Mucosa of descending colon (tissue), 3 donors: Measurements from ENCODE around the gene BTBD16. TPM values are rescaled to one million over a fixed set of nuclear protein-coding genes. Genes with fewer than 3 reads are reported as not detected.

Source experiments
- ATAC-seq: fragments of 200-7000 bp; cut with Tn5 transposase; one replicate; pipeline ENCODE4 v1.9.1; 2020; ENCODE audit warnings: mild to moderate bottlenecking, moderate library complexity
- DNase-seq, 3 donors: peaks; one replicate each; pipeline ENCODE4 v3.0.0-alpha.2; 2020
- H3K36me3 ChIP-seq: fragments of 200-600 bp; one replicate; pipeline ENCODE4 v1.8.0; 2021; ENCODE audit warnings: low read depth, mild to moderate bottlenecking
- H3K4me1 ChIP-seq: fragments of 200-600 bp; one replicate; pipeline ENCODE4 v1.8.0; 2021; ENCODE audit warnings: low read depth, mild to moderate bottlenecking
- H3K4me3 ChIP-seq: fragments of 200-600 bp; one replicate; pipeline ENCODE4 v1.8.0; 2021; ENCODE audit warnings: mild to moderate bottlenecking
- H3K9me3 ChIP-seq: fragments of 200-600 bp; one replicate; pipeline ENCODE4 v1.8.0; 2021; ENCODE audit warnings: mild to moderate bottlenecking
- intact Hi-C, 2 donors: fragments of 100-400 bp; cut with DNase I in 1 of 2; cut with micrococcal nuclease in 1 of 2; formaldehyde crosslinking; loops; one replicate each; pipeline versions ENCODE4 v1.11.0 to v1.11.1; 2022; cut with DNase I, micrococcal nuclease
- total RNA-seq, 3 donors: library from RNA; stranded (reverse); fragmentation: NEBNext Ultra II Directional in 2 of 3; extraction: Animal tissue kit (Norgen Biotek cat#: 25700) in 2 of 3; gene quantifications; one replicate each; pipeline versions ENCODE4 v1.2.1 to v1.2.4, GENCODE V29; 2021 to 2023
- TF ChIP-seq, protein P1 (sequence below): fragments of 200-600 bp; IDR thresholded peaks from one replicate; pipeline ENCODE4 v1.8.0; 2022; ENCODE audit warnings: antibody characterized with exemption, mild to moderate bottlenecking
- donor health status: DM: no; HTN: no; CAD: no; lungs with moderate emphysema.
- donor health status: DM: no; HTN: no; CAD: no.
- donor health status: DM: no; HTN: yes; CAD: no.

Gene BTBD16
- total RNA-seq, 3 donors from 2014 or later: 0.16 to 0.60 (median 0.26) TPM

GRCh38 chr10:122267849-122268737 is 3.0 kb upstream of the BTBD16 start:
- Histone ChIP-seq H3K4me3 (no peak overlapping the region), H3K4me1 (peaks cover 4% of the 10 kb centered on the region), H3K9me3 (no peaks in the 10 kb centered on the region), H3K36me3 (no peaks in the 10 kb centered on the region)
- ATAC-seq (peak; percentile 84), DNase-seq (peak in 2 of 3 donors; percentile 59 to 71)
- TF ChIP-seq, protein P1, sequence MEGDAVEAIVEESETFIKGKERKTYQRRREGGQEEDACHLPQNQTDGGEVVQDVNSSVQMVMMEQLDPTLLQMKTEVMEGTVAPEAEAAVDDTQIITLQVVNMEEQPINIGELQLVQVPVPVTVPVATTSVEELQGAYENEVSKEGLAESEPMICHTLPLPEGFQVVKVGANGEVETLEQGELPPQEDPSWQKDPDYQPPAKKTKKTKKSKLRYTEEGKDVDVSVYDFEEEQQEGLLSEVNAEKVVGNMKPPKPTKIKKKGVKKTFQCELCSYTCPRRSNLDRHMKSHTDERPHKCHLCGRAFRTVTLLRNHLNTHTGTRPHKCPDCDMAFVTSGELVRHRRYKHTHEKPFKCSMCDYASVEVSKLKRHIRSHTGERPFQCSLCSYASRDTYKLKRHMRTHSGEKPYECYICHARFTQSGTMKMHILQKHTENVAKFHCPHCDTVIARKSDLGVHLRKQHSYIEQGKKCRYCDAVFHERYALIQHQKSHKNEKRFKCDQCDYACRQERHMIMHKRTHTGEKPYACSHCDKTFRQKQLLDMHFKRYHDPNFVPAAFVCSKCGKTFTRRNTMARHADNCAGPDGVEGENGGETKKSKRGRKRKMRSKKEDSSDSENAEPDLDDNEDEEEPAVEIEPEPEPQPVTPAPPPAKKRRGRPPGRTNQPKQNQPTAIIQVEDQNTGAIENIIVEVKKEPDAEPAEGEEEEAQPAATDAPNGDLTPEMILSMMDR: peak; percentile 94
- intact Hi-C loops: no loop called here

- Histone ChIP-seq H3K36me3 (no peaks in the 10 kb centered on the region), H3K4me1 (peaks cover 4% of the 10 kb centered on the region), H3K9me3 (no peaks in the 10 kb centered on the region), H3K4me3 (no peak overlapping the region)
- DNase-seq (no peak), ATAC-seq (no peak)
- TF ChIP-seq, protein P1: no peak
- intact Hi-C loops: no loop called here
Measured at GRCh38 chr10:122269059-122269687, 1.9 kb upstream of the BTBD16 start.

DNA sequence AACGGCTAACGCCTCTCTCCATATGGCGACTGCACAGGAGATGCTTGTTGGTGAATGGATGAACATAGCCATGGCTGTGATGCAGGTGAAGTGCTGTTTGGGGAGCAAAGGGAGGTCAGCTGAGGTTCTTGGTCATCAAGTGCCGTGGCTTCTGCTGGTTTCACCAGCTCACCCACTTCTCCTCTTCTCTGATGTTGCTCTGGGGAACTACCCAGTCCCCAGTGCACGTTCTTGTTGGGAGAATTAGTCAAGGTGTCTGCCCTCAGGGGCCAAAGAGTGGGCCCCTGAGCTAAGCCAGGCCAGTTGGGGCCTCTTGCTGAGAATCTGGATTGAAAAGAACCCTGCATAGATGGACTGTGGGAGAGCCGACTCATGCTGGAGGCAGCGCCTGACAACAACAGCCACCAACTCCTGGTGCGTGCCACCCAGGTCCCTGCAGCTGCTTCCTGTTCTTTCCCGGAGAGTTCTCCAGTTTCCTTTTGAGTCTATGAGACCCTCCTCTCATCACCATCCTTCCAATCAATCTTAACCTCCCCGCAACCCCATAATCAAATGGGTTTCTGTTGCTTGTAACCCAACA is 3.0 kb downstream of the BTBD16 start:
- no peak for DNase-seq
- Histone ChIP-seq H3K4me3 (no peak overlapping the region), H3K36me3 (no peaks in the 10 kb centered on the region), H3K9me3 (no peaks in the 10 kb centered on the region), H3K4me1 (no peaks in the 10 kb centered on the region)
- TF ChIP-seq, protein P1: no peak
- no peak for ATAC-seq
- intact Hi-C loops: no loop called here

- Histone ChIP-seq H3K36me3 (no peaks in the 10 kb centered on the region), H3K4me1 (no peaks in the 10 kb centered on the region), H3K9me3 (no peaks in the 10 kb centered on the region), H3K4me3 (no peak overlapping the region)
- TF ChIP-seq, protein P1: no peak
- DNase-seq: no peak
- ATAC-seq: peak; percentile 70
- intact Hi-C loops: no loop called here
Measured at GRCh38 chr10:122276611-122277208, 5.6 kb downstream of the BTBD16 start.

DNA sequence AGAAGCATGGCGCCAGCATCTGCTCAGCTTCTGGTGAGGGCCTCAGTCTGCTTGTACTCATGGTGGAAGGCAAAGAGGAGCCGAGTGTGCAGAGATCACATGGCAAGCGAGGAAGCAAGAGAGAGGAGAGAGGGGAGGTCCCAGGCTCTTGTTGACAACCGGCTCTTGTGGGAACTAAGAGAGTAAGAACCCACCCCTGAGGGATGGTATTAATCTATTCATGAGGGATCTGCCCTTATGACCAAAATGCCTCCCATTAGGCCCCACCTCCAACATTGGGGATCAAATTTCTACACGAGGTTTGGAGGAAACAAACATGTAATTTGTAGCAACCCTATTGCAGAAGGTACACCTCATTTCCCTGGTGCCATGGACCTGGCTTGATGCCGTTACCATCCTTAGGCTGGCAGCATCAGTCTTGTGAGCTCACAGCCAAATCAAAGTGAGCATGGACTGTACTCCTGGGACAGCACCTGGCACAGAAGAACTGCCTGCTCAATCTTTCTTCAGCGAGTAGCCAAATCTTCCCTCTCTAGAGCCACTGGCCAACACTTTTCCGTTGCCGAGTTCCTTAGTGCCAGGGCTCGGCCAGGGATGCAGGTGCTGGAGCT is 6.5 kb downstream of the BTBD16 start:
- TF ChIP-seq, protein P1: no peak
- no peaks in the 10 kb centered on the region for H3K9me3 ChIP-seq
- no peaks in the 10 kb centered on the region for H3K4me1 ChIP-seq
- ATAC-seq (no peak), DNase-seq (no peak)
- no peaks in the 10 kb centered on the region for H3K36me3 ChIP-seq
- no peak overlapping the region for H3K4me3 ChIP-seq
- intact Hi-C loops: no loop called here
